Hypothalamus (tissue), 51 donors: Measurements from ENCODE around the gene ANKRD17.
"Not testable (repeated sequence)": the region's sequence is repeated elsewhere in the genome, so short reads cannot be mapped to it uniquely, and the experiment has no call there.

ENCODE experiments used
- DNase-seq, 51 donors: peaks; one replicate each; lab custom pipeline; 2025; lab: John Stamatoyannopoulos, UW

ANKRD17 gene

DNA sequence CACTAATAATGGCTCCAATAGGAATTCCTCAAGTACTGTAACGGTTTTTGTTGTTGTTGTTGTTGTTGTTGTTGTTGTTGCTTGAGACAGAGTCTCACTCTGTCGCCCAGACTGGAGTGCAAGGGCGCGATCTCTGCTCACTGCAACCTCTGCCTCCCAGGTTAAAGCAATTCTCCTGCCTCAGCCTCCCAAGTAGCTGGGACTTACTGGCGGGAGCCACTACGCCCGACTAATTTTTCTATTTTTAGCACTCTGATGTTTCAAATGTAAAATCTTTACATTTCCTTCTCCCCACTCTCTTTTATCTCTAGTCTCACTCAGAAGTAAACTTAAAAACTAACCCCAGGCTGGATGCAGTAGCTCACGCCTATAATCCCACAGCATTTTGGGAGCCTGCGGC is 8.0 kb downstream of the ANKRD17 start:
- DNase-seq = no peak

DNA sequence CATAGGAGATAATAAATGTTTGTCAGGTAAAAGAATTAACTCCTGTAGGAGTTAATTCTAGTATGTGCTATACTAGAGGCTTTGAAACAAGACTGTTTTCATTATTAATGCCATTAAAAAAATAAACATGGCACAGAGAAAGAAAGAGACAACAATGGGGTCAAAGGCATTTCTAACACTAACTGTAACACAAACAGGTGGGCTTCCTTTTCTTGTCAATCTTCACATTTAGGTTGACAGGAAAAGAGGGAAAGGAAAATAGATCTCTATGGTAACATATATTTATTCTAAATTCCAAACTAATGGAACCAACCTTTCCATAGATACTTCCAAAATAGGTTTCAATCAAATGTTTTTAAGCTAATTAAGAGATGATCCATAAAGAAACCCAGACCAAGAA is 9.8 kb downstream of the ANKRD17 start:
- no peak for DNase-seq

DNA sequence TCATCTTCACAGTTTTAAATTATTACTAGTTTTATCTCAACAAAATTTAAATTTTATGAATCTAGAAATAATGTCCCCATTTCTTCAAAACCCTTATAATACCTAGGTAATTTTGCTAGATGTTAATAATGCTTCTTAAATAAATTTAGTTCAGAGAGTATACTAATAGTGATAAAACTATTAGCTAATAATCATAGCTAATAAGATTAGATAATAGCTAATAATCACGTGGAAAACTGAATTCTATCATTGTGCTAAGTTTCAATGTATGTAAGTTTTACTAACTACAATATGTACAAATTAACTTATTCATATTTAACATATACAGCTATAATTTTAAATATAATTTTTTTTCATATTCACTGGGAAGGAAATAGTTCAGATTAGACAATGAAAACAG is 10.2 kb downstream of the ANKRD17 start:
- DNase-seq = no peak

DNA sequence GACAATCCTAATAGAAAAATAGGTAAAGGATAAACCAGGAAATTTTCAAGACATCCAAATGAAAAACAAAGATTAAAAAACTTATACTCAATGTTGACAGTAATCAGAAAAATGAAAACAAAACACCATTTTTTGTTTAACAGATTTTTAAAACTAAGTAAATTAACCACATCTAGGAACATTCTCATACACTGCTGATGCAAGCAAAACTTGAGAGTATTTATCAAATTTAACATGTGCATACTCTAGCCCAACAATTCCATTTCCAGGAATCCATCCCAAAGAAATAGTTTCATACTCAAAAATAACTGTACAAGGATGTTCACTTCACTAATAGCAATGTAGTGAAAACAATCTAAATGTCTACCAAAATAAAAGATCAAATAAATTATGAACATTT is 11.5 kb downstream of the ANKRD17 start:
- DNase-seq = no peak

DNA sequence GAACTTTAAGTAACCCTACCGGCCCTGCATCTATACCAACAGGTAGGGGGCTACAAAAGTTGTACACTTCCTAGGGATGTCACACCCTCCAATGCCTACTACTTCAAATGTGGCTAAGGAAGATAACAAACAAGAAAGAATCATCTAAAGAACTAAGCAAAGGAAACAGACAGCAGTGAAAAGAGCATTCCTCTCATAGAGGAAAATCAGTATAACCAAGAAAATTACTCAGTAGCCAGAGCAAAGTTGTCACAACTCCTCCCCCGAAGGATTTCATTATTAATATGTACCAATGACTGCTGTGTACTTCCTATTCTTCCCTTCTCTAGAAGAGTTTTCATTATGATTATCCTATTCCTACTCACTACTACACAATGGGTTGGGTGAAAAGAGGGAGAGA is 12.6 kb downstream of the ANKRD17 start:
- DNase-seq = no peak

DNA sequence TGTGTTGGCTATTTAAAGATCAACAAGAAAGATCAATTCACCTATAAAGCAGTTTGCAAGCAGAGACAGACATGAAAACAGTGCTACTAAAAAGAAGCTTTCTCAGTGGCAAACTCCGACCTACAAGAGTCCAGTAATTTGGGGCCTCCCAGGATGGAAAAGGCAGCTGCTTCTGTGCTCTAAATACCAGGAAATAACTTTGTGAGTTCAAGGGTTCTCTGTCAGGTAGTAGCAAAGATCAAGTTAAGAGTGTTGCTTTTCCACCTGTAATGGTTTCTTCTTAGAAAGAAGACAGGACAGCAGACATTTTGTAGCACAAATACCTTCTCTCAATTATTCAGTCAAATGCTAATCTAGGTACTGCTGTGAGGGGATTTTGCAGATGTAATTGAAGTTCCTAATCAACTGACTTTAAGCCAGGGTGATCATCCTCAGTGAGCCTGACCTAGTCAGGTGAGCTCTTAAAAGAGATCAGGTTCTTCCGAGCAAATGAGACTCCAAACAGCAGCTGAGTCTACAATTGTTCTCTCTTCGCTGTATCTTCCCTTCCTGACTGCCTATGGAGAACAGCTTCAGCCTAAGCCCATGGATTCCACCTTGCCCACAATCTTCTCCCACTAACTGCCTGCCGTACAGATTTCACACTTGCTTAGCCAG is 13.5 kb downstream of the ANKRD17 start:
- DNase-seq = no peak

DNA sequence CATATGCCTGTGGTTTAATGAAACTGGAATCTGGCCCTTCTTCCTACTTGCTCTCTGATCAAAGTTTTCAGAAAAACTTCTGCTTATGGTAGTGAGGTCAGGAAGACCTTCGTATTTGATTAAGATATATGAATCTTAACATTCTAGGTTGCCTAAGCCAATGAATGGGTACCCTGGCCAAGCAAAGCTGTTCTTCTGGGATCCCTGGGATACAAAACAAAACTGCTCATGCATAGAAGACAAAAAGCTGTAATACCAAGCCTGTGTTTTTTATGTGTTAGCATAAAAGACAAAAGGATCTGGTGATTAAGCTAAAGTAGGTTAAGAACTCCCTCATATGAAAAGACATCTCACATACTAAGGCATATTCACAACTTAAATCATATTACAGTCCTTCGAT is 21.6 kb downstream of the ANKRD17 start:
- no peak for DNase-seq

DNA sequence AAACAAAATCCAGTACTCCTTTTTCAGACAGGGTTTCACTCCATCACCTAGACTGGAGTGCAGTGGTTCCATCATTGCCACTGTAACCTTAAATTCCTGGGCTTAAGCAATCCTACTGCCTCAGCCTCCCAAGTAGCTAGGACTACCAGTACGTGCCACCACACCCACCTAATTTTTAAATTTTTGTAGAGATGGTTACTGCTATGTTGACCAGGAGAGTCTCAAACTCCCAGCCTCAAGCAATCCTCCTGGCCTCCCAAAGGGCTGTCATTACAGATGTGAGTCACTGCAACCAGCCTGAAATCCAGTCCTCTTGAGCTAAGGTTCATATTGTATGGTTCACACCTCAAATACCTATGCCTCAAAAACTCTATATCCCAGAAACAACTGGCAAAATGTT is 22.4 kb downstream of the ANKRD17 start:
- DNase-seq = no peak

DNA sequence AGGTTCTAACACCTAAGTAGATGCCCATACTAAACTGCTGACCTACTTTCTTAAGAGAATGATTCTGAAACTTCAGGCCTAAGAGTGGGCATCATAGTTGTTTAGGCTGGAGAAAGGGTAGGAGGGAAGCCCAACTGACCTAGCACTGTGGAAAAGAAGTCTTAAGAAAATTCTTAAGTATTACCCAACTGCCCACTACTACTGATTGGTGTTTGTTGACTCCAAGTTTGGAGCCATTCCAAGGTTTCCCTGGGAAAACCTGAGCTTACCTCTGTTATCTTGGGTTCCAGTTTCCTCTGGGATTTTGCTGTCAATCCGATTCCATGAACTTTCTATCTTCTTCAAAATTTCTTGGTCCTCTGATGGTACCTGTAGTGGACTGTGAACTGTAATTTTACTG is 23.9 kb downstream of the ANKRD17 start:
- DNase-seq = no peak

DNA sequence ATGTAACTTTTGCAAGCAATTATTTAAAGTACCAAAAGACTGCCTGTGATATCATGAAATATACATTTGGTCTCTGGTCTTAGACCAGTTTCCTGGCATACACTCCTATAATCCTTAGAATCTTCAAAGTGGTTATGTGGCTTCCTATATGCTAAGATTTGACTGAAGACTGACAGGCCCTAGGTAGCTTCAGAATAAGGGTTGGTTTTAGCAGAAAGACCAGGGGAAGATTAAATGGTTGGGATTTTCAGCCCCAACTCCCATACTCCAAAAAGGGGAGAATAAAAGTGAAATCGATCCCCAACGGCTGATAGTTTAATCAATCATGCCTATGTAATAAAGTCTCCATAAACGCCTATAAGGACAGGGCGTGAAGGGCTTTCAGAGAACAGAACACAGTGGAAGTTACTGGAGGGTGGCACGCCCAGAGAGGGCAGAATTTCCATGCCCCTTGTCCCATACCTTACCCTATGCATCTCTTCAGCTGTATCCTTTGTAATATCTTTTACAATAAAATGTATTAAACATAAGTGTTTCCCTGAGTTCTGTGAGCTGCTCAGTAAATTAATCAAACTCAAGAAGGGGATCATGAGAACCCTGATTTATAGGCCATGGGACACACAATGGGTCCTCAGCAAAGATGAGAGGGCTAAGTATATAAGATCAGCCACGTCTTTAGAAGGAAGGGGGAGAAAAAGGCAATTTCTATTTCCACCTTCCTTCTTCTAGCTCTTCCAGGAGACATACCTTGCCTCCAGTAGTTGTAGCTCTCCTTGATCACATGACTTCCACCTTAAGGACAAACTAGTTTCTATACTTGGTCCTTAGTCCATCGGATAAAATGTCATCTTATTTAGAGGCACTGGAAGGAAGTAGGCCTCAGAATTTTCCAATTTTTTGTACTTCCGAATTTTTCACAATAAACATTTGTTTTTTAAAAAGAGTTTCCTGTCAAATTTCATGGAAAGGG is 26.8 kb downstream of the ANKRD17 start:
- DNase-seq = no peak

DNA sequence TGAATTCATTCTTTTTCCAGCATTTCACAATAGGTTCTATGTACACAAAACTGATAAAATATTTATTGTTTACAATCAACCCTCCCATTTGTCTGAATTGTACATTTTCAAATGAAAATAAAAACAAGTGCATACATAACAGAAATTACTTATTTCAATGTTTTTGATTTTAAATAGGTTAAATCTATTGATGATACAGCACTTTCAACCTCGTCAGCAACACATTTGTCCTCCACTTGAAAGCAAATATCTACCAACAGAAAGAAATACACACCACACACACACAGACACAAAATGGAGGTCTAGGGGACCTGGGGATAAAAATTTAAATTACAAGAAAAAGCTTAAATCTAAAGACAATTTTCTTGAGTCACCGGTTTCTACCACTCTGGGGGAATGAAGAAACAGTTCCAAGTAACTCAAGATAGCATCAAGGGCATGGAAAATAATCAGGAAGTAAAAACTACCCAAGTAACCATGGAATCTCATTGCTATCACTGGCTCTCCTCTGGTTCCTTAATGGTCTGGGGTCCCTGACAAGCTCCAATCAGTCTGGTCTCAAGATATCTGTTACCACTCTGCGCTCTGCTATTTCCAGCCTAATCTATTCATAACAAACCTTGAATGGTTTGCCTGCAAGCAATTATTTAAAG is 27.6 kb downstream of the ANKRD17 start:
- no peak for DNase-seq

DNA sequence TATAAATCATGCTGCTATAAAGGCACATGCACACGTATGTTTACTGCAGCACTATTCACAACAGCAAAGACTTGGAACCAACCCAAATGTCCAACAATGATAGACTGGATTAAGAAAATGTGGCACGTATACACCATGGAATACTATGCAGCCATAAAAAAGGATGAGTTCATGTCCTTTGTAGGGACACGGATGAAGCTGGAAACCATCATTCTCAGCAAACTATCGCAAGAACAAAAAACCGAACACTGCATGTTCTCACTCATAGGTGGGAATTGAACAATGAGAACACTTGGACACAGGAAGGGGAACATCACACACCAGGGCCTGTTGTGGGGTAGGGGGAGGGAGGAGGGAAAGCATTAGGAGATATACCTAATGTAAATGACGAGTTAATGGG is 29.8 kb downstream of the ANKRD17 start:
- DNase-seq = not testable (repeated sequence)

DNA sequence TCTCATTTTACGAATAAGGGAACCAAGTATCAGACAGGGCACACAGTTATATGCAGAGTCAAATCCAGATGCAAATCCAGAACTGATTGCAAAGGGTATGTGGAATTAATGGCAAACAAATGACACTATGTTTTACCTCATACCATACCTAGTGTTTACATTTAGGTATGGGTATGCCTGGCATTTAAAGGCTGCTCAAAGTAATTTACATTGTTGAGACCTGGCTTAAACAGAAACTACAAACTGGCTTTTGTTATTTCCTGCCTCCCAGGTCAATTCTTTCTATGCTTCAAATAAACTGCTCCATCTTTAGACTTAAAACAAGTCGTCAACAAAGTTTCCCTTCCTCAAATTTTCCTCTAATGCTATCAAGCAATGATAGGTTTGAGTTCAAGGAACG is 33.7 kb downstream of the ANKRD17 start:
- no peak for DNase-seq

DNA sequence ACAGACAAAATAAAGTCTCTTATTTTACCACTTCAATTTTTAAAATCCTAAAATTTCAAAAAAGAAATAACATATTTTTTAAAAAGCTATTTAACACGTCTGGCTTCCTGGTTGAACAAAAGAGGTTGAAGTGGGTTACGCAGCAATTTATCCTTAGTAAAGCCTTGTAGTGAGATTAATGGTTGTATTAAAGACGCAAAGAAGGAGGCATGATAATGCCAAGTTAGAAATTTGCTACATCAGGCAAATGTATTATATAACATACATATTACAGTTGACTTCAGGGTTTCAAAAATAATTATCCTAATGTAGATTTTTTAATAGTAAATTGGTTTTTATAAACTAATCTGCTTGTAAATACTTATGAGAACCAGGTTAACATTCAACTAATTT is 35.3 kb downstream of the ANKRD17 start:
- no peak for DNase-seq

DNA sequence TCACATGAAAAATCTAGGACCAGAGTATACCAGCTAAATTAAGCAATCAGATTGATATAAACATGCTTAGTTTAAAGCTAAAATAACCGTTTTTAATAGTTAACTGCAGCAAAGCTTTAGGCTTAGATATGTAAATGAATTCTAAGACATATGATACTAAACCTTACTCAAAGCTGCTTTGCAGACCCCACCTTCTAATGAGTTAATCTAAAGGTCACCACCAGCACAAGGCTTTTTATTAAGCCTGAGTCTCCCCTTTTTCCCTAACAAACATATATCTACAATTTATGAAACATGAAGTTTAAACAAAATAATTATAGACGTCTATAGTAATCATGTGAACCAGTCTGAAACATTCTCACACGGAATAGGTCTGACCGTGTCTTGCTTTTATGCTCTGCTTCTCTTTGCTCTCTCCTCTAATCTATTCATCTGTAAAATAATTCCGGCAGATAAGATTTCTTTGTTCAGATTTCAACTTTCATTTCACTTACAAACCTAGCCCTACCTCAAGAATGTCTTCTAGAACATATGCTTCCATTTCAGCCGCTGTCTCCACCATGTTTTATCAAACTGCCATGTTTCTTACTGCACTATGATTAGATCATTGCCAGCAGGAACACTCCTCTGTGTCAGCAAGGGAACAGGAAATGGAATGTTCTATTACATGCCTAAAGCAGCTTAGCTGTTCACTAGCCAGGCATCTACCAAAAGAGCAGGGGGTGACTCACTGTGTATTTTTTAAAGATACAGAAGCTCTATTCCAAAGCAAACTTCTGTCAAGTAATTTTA is 35.9 kb downstream of the ANKRD17 start:
- DNase-seq = peak in 36 of 51 donors; percentile 0 to 91 (median 38)

DNA sequence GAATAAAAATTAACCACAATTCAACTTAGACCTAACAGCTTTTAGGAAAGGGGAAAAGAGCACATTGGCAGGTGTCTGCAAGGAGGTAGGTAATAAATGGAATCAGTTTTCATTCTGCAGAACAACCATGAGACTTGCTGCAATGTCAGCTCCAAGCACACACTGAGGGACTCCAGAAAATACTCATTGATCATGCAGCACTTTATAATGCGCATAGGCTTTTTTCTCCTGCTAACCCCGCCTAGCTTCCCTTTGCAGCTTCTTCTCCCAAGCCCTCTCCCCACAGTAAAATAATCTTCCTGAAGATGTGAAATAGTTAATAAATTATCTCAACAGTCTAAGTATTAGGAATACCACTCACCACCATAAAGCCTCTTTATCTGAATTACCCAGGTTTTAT is 36.9 kb downstream of the ANKRD17 start:
- DNase-seq = no peak

DNA sequence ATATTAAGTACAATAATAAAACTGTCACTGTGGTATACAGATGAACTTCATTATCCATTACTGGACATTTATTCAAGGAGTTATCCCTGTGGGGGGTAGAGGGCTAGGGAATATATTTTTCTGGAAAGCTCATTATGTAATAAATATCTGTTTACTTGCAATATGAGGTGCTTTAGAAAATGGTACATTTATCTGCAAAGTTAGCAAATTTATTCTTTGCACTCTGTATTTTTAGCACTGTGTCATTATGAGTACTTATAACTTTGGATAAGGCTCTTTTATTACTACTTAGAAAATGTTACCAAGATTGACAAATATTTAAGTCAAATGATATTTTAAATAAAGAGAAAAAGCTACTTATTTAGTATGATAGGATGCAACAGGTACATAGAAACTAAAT is 37.8 kb downstream of the ANKRD17 start:
- DNase-seq = no peak

DNA sequence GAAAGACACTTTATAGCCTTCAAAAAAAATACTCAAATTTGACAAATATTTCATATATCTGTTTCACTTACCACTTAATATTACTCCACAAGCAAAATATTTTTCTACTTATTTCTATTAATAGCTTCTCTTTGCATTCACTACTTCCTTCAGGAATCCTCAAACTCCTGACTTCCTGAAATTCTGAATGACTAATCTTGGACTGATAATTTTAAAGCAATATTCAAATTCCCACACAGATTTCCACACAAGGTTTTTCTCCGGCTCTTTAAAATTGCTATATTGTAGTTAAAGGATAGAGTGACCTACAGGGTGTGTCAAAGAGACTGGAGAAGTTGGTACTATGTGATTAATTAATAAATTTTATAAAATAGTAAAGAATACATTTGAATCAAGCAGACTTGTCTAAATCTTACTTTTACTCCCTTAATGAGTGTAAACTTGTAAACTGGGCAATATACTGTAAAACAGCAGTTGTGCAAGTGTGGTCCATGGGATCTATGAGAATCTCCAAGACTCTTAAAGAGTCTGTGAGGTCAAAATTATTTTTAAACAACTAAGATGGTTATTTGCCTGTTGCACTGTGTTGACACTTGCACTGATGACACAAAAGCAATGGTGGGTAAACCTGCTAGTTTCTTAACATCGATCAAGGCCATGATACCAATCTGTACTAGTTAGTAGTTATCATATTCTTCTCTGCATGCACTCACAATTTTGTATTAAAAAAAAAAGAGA is 44.5 kb downstream of the ANKRD17 start:
- no peak for DNase-seq

DNA sequence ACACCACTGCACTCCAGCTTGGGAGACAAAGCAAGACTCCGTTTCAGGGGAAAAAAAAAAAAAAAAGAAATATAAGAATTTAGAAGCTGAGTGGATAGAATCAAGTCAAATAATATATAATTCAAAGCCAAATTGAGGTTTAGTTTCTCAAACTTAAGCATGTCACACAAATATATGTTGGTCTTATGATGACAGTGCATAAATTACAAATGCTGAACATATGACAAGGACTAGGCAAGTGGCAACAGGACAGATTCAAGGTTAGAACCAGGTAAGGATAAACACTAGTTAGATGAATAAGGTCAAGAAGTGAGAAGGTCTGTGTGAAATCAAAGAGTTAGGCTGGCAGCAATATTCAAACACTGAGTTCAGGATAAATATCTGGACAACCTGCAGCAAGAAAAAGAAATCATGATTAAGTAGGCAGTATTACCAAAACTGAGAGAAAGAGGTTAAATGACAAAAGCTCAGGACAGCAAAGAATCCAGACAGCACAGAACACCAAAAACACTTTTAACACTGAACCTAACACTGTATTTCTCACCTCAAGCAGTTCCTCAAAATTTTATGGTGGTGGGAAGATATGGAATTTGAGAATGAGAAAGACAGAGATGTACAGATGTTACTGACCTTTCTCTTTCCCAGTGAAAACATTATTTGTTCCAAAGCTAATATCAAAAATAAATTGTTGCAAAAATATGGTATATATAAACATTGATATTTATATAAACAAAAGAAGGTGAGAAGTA is 45.4 kb downstream of the ANKRD17 start:
- no peak for DNase-seq
